LNCAP (cell line): ENCODE measurements around the gene MAGEA6.
"Not testable (repeated sequence)": the region's sequence is repeated elsewhere in the genome, so short reads cannot be mapped to it uniquely, and the experiment has no call there.

Experiments
- TF ChIP-seq, protein P1 (sequence below): fragments of 450-650 bp; IDR thresholded peaks from 2 replicates; pipeline ENCODE4 v1.5.1; 2017; ENCODE audit warnings: mild to moderate bottlenecking

The MAGEA6 gene, protein sequence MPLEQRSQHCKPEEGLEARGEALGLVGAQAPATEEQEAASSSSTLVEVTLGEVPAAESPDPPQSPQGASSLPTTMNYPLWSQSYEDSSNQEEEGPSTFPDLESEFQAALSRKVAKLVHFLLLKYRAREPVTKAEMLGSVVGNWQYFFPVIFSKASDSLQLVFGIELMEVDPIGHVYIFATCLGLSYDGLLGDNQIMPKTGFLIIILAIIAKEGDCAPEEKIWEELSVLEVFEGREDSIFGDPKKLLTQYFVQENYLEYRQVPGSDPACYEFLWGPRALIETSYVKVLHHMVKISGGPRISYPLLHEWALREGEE

DNA sequence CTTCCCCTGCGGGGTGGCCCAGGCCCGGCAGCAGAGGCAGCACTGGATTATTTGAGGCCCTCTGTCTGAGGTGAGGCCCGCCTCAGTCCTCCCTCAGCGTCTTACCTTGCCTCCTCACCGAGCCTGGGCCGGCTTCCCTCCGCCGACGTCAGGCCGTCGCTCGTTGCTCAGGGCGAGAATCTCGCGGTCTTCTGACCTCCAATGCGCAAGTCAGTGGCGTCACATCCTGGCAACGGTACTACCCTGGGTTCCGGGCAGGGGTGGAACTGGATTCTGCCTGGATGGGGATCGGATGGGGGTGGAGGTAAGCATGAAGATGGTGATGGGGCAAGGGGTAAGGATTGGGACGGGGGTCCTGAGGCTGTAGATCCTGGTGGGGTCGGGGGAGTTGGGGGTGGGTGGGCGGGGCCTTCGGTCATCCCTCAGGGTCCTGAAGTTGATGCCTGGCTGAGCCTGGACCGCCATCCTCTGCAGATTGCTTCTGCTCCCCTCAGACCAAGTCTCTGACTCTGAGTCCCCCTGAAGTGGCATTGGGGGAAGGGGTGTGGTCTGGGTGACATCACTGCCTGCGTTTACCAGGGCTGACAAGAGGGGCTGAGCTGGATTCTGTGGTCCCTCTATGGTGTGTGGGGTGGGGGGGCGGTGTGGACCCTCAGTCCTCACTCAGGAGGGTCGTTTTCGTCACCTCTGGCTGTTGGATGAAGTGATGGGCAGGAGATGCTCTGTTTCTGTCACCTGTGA, at the start of gene MAGEA6:
MAGEA6 (minus strand) TSS at position 141 of the 741 bp plus-strand sequence. CDS start 2,039 bp downstream, outside the sequence.
- TF ChIP-seq, protein P1, sequence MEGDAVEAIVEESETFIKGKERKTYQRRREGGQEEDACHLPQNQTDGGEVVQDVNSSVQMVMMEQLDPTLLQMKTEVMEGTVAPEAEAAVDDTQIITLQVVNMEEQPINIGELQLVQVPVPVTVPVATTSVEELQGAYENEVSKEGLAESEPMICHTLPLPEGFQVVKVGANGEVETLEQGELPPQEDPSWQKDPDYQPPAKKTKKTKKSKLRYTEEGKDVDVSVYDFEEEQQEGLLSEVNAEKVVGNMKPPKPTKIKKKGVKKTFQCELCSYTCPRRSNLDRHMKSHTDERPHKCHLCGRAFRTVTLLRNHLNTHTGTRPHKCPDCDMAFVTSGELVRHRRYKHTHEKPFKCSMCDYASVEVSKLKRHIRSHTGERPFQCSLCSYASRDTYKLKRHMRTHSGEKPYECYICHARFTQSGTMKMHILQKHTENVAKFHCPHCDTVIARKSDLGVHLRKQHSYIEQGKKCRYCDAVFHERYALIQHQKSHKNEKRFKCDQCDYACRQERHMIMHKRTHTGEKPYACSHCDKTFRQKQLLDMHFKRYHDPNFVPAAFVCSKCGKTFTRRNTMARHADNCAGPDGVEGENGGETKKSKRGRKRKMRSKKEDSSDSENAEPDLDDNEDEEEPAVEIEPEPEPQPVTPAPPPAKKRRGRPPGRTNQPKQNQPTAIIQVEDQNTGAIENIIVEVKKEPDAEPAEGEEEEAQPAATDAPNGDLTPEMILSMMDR: not testable (repeated sequence)

DNA sequence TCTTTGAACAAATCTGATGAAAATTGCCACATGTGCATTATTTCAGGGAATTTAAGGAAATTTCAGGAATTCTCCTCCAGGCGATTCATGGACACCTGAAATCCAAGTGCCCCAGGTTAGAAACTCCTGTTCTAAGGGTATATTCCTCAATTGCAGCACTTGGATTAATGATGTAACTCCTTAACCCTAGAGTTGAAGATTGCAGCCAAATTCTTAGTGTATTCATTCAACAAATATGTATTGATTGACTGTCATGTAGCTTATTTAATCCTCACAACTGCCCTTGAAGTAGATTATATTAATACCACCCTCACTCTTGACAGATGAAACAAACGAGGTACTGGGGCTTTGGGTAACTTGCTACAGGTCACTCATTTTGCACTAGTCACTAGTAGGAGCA, 49.8 kb upstream of the MAGEA6 start:
- TF ChIP-seq, protein P1: no peak

DNA sequence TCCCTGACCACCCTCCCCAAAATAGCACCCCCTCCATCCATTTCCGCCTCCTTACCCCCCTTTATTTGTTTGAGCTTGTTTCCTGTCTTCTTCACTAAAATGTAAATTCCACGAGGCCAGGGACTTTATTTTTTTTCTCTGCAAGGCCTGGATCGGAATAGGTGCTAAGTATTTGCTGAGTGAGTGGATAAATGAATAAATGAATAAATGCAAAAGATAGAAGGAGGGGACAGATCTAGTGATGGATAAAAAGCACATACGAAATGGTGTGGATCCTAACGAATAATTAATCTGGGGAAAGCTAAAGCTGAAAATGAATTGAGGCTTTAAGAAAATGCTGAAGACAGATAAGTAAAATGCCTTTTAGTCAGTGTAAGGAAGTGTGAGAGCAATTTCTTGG, 48.9 kb upstream of the MAGEA6 start:
- TF ChIP-seq, protein P1: no peak

DNA sequence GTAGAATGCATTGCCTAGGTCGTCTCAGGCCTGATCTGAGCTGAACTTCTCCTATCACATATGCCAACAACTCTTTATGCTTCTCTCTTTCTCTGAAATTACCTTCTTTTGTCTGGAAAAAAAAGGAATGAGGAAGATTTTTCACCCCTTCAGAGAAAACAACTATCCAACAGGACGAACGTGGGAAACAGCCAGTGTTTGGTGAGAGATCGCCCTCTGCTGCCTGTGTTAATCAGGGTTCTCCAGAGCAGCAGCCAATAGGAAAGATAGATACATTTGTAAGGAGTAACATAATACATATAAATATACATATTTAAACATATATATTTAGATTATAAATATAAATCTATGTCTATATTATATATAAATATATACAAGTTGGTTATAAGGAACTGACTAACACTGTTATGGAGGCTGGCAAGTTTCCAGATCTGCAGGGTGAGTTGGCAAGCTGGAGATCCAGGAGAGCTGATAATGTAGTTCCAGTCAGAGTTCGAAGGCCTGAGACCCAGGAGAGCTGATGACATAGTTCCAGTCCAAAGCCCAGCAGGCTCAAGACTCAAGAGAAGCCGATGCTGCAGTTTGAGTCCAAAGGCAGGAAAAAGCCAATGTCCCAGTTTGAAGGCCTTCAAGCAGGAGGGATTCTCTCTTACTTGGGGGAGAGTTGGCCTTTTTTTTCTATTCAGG, 47.7 kb upstream of the MAGEA6 start:
- TF ChIP-seq, protein P1: peak; percentile 49

DNA sequence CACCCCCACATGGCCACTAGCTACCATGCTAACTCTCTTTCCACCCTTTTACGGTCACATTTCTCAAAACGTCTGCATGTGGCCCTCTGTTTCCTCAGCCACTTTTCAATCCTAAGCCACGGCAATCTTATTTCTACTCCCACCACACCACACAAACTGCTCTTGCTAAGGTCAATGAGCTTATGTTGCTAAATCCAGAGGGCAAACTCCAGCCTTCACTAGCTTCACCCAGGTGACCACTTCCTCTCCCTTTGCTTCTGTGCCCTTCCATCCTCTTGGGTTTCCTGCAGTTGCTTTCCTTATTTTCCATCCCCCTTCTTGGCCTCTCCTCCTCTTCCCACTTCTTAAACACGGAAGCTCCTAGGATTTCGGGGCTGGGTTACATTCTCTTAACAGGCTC, 44.6 kb upstream of the MAGEA6 start:
- TF ChIP-seq, protein P1: no peak

DNA sequence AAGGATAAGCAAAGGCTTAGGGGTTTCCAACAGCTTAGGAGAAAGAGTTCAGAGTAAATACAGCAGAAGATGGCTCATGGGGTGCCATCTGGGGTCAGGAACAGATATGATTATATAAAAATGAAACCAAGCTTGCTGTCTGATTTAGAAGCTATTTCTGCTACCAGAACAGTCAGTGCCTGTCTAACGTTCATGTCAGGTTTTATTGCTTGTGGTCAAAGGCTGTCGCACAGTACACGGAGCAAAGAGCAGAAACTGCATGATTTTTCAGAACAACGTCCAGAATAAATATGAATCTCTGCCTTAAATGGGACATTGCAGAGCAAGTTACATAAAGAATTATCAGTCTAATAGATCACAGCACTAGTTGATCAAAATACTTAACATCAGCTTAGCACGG, 43.7 kb upstream of the MAGEA6 start:
- TF ChIP-seq, protein P1: no peak

DNA sequence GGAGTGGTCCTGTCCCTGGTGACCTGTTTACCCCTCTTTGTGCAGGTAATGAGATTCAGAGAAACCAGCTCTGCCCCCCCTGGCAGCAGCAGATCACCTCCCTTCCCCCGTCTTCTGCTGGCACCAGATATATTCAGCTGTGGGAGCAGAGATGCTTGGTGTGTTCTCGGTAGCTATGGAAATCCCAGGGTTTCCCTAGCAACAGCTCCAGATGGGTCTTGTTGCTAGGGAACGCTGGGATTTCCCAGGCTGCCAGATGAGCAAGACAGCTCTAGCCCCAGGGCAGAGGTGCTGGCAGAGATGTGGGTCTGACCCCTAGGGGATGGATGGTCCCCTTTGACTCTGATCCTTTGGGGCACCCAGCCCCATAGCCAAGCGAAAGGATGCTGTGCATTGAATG, 40.9 kb upstream of the MAGEA6 start:
- TF ChIP-seq, protein P1: no peak
